Activated naive CD4-positive, alpha-beta T cell treated with anti-CD3 and anti-CD28 coated beads for 36 hours (primary cell): ENCODE results near the gene SLC2A3. TPM values are rescaled to one million over a fixed set of nuclear protein-coding genes. Genes with fewer than 3 reads are reported as not detected.

Experiments
- CTCF ChIA-PET: fragments of 350-600 bp; sonication (Branson Sonifier 250); formaldehyde crosslinking; loops from one replicate; lab custom pipeline; 2021; ENCODE audit warnings: antibody characterized with exemption; lab: Charles Lee
- DNase-seq: peaks from one replicate; pipeline ENCODE4 v3.0.0-alpha.2; 2020
- H3K27ac Mint-ChIP-seq: one replicate; pipeline ENCODE4 v1.8.0; 2021; ENCODE audit warnings: mild to moderate bottlenecking, mixed read lengths
- H3K27me3 Mint-ChIP-seq: one replicate; pipeline ENCODE4 v1.8.0; 2021; ENCODE audit warnings: low read depth, mixed read lengths
- H3K36me3 Mint-ChIP-seq: one replicate; pipeline ENCODE4 v1.8.0; 2021; ENCODE audit warnings: low read depth, mixed read lengths
- H3K4me1 Mint-ChIP-seq: one replicate; pipeline ENCODE4 v1.8.0; 2021; ENCODE audit warnings: low read depth, mixed read lengths
- H3K4me3 Mint-ChIP-seq: one replicate; pipeline ENCODE4 v1.8.0; 2021; ENCODE audit warnings: mild to moderate bottlenecking, moderate library complexity, mixed read lengths
- H3K9me3 Mint-ChIP-seq: one replicate; pipeline ENCODE4 v1.8.0; 2021; ENCODE audit warnings: mixed read lengths
- intact Hi-C: fragments of 100-400 bp; cut with micrococcal nuclease; formaldehyde crosslinking; loops from one replicate; pipeline ENCODE4 v1.15.1; 2023
- total RNA-seq, 2 experiments: library from RNA; stranded (reverse); gene quantifications; one replicate each; pipeline ENCODE4 v1.2.3, GENCODE V29; 2021

Gene SLC2A3
- total RNA-seq, 2 experiments from 2014 or later: 392 to 394 TPM

DNA sequence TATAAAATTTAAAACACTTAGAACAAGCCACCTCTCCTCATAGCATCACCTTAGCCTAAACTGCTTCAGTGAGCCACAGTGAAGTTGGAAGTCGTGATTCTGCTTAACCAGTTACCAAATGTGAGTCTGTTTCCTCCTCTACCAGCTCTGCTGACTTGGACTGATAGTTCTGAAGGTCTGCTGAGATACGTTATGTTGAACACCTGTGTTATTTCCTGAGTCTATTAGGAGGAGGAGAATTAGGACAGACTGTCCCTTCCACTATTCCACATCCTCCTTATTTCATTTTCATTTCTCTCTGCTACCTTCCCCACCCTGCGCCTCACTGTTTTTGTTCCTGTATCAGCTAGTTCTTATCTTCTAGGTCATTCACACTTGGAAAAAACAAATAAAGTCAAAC, 65.7 kb downstream of the SLC2A3 start:
- Mint-ChIP-seq H3K27ac (no peak overlapping the region), H3K4me1 (no peaks in the 10 kb centered on the region), H3K36me3 (no peaks in the 10 kb centered on the region), H3K9me3 (no peaks in the 10 kb centered on the region), H3K4me3 (no peak overlapping the region), H3K27me3 (peaks cover 29% of the 10 kb centered on the region)
- no peak for DNase-seq
- intact Hi-C loops: no loop called here
- CTCF ChIA-PET: interaction anchor here (0.9 kb wide), 1 partner anchor 8 kb away, joined by 3 read pairs; no protein-coding TSS in a partner anchor

Other genes with a start within 250 kb of the SLC2A3 start
- gene GDF3, start 240.4 kb downstream of the SLC2A3 start, total RNA-seq: not detected
- not detected for gene DPPA3, start 224.8 kb downstream of the SLC2A3 start, total RNA-seq
- not detected for gene CLEC4C, start 188.8 kb downstream of the SLC2A3 start, total RNA-seq
- gene NANOGNB, start 171.0 kb downstream of the SLC2A3 start, total RNA-seq: not detected
- gene NANOG, start 146.8 kb downstream of the SLC2A3 start, total RNA-seq: not detected
- gene SLC2A14, start 63.3 kb downstream of the SLC2A3 start, total RNA-seq: 1 to 10 TPM; 8.8 to 9.8 TPM
- gene FOXJ2, start 96.5 kb upstream of the SLC2A3 start, total RNA-seq: 10 to 100 TPM; 17.6 to 17.7 TPM
- gene C3AR1, start 130.2 kb upstream of the SLC2A3 start, total RNA-seq: under 1 TPM; 0.21 to 0.25 TPM
- 10 to 100 TPM; 30.2 to 32.0 TPM for gene NECAP1, start 146.1 kb upstream of the SLC2A3 start, total RNA-seq
- 1 to 10 TPM; 1.2 TPM for gene CLEC4A, start 187.4 kb upstream of the SLC2A3 start, total RNA-seq
- not detected for gene ZNF705A, start 220.8 kb upstream of the SLC2A3 start, total RNA-seq